GM12878 (cell line): ENCODE results near the gene RNLS. TPM values are rescaled to one million over a fixed set of nuclear protein-coding genes. Genes with fewer than 3 reads are reported as not detected.

Experiments used
- BCLAF1 ChIP-seq: fragments of 450-650 bp; IDR thresholded peaks from 2 replicates; pipeline ENCODE4 v1.6.1; 2017; ENCODE audit warnings: antibody characterized with exemption, mild to moderate bottlenecking, moderate library complexity
- CTCF ChIP-seq, 3 experiments: IDR thresholded peaks in 2 of 3; conservative IDR thresholded peaks in 1 of 3; 2 replicates each; pipeline ENCODE4 v1.5.1; 2011; ENCODE audit warnings: low read depth in 3 of 3, low read length in 3 of 3, mild to moderate bottlenecking in 3 of 3, control low read depth in 2 of 3, moderate library complexity in 2 of 3, inconsistent platforms in 1 of 3, mixed read lengths in 1 of 3; ENCODE audit not compliant: control insufficient read depth in 2 of 3, insufficient read depth in 1 of 3; ENCODE audit errors: extremely low read depth in 1 of 3
- ELK1 ChIP-seq: IDR thresholded peaks from 2 replicates; pipeline ENCODE4 v1.6.1; 2012; ENCODE audit warnings: low read depth, low read length, improper control_type of control experiment
- HCFC1 ChIP-seq: fragments of 150-350 bp; IDR thresholded peaks from 2 replicates; pipeline ENCODE4 v1.6.1; 2014; ENCODE audit warnings: low read length
- HDAC2 ChIP-seq: fragments of 200-600 bp; sonication (generic); IDR thresholded peaks from 2 replicates; pipeline ENCODE4 v1.6.1; 2017
- IRF5 ChIP-seq: fragments of 450-650 bp; IDR thresholded peaks from 2 replicates; pipeline ENCODE4 v1.6.1; 2017; ENCODE audit warnings: borderline replicate concordance
- KLF5 ChIP-seq: fragments of 450-650 bp; IDR thresholded peaks from 2 replicates; pipeline ENCODE4 v1.6.1; 2014; ENCODE audit warnings: mild to moderate bottlenecking; ENCODE audit not compliant: partially characterized antibody
- NRF1 ChIP-seq: conservative IDR thresholded peaks from 2 replicates; pipeline ENCODE4 v1.6.1; 2011; ENCODE audit warnings: mild to moderate bottlenecking, low read depth, low read length, improper control_type of control experiment
- PML ChIP-seq: IDR thresholded peaks from 2 replicates; pipeline ENCODE4 v1.6.1; 2012; ENCODE audit warnings: low read length, inconsistent platforms
- PRDM15 ChIP-seq: fragments of 450-650 bp; formaldehyde crosslinking; IDR thresholded peaks from 2 replicates; pipeline ENCODE4 v1.4.0; 2020; ENCODE audit warnings: mild to moderate bottlenecking, moderate library complexity
- RAD51 ChIP-seq: fragments of 450-650 bp; IDR thresholded peaks from 2 replicates; pipeline ENCODE4 v1.6.1; 2016; ENCODE audit warnings: moderate library complexity, mild to moderate bottlenecking, inconsistent platforms
- RUNX3 ChIP-seq: IDR thresholded peaks from 2 replicates; pipeline ENCODE4 v1.6.1; 2012; ENCODE audit warnings: low read length, inconsistent platforms
- SMC3 ChIP-seq: IDR thresholded peaks from 2 replicates; pipeline ENCODE4 v1.6.1; 2011; ENCODE audit warnings: low read length, improper control_type of control experiment, borderline replicate concordance
- SUPT20H ChIP-seq: IDR thresholded peaks from 2 replicates; pipeline ENCODE4 v1.6.1; 2011; ENCODE audit warnings: low read depth, mild to moderate bottlenecking, low read length, moderate library complexity, borderline replicate concordance; ENCODE audit not compliant: control insufficient read depth
- SUZ12 ChIP-seq: fragments of 200-600 bp; sonication (generic); IDR thresholded peaks from one replicate; pipeline ENCODE4 v1.6.1; 2018; ENCODE audit warnings: antibody characterized with exemption, mild to moderate bottlenecking; ENCODE audit not compliant: unreplicated experiment
- TAF1 ChIP-seq: IDR thresholded peaks from 2 replicates; pipeline ENCODE4 v1.6.1; 2011; ENCODE audit warnings: mild to moderate bottlenecking, low read depth, low read length, borderline replicate concordance
- TBL1XR1 ChIP-seq: IDR thresholded peaks from 2 replicates; pipeline ENCODE4 v1.6.1; 2012; ENCODE audit warnings: low read depth, low read length, improper control_type of control experiment
- YBX1 ChIP-seq: fragments of 450-650 bp; IDR thresholded peaks from 2 replicates; pipeline ENCODE4 v1.6.1; 2016; ENCODE audit warnings: antibody characterized with exemption
- ZBED1 ChIP-seq: IDR thresholded peaks from 2 replicates; pipeline ENCODE4 v1.6.1; 2016; ENCODE audit warnings: borderline replicate concordance
- polyA plus RNA-seq, 11 experiments: library from polyadenylated mRNA; depleted of rRNA in 4 of 11; unstranded in 6 of 11; stranded (reverse) in 5 of 11; fragments of >200 nt; fragmentation: Nextera tagmentation in 4 of 11; fragmentation: Illumina TruSeq in 1 of 11; extraction: Ambion mirVana in 4 of 11; extraction: Trizol in 1 of 11; gene quantifications; 1 replicate in 1 of 11; 2 replicates in 10 of 11; pipeline versions ENCODE4 v1.2.1 to v1.2.3, GENCODE V29; 2011 to 2016; ENCODE audit warnings: inconsistent platforms in 2 of 11, missing spikeins in 2 of 11, low read depth in 1 of 11
- total RNA-seq, 4 experiments: library from RNA; depleted of rRNA in 3 of 4; stranded (reverse); fragments of >200 nt in 3 of 4; fragmentation: Illumina TruSeq in 1 of 4; extraction: Trizol in 1 of 4; gene quantifications; 2 replicates each; pipeline versions ENCODE4 v1.2.1 to v1.2.3, GENCODE V29; 2013 to 2021

RNLS gene
- total and polyA plus RNA-seq, 10 of the 15 experiments (the other 5 are each of a cell fraction or from before 2014, with no cell fraction given): 3.4 to 6.7 (median 4.6) TPM

GRCh38 chr10:88582806-88583583 lies at the start of gene RNLS (continued):
- TF ChIP-seq IRF5 (no peak), RAD51 (peak; percentile 95), PML (peak; percentile 74; the same call in 1 of the 2 replicates), PRDM15 (CRISPR knock-in tag) (no peak), SUZ12 (no peak), RUNX3 (peak; percentile 6; the same call in 1 of the 2 replicates), YBX1 (no peak), NRF1 (peak; percentile 31; the same call in 1 of the 2 replicates), BCLAF1 (no peak), TBL1XR1 (peak; percentile 62; the same call in 1 of the 2 replicates), TAF1 (peak; percentile 55; the same call in 1 of the 2 replicates), HDAC2 (no peak), CTCF (IDR thresholded peaks at IDR 0.05 in 2 of 3, conservative IDR thresholded peaks at IDR 0.05 in 1 of 3; ENCODE audit: control insufficient read depth in 2 of 3, extremely low read depth in 1 of 3, insufficient read depth in 1 of 3, low read depth in 3 of 3, low read length in 3 of 3) (peak; percentile 76 to 92 (median 81)), HCFC1 (no peak), ZBED1 (no peak), SUPT20H (no peak), SMC3 (peak; percentile 24), ELK1 (peak; percentile 67), KLF5 (peak; percentile 50)
